Uterus (tissue), 4 donors: ENCODE data around the gene ROCK2. TPM values are rescaled to one million over a fixed set of nuclear protein-coding genes. Genes with fewer than 3 reads are reported as not detected.
"Not testable (repeated sequence)": the region's sequence is repeated elsewhere in the genome, so short reads cannot be mapped to it uniquely, and the experiment has no call there.

Experiments used
- DNase-seq, 2 donors: peaks; one replicate each; pipeline ENCODE4 v3.0.0-alpha.2; 2019 to 2020
- H3K27ac ChIP-seq, 2 donors: fragments of 200-600 bp; sonication (generic); 1 replicate in 1 of 2; 2 replicates in 1 of 2; pipeline ENCODE4 v1.5.1; 2016 to 2018
- H3K27me3 ChIP-seq, 2 donors: fragments of 200-600 bp; sonication (generic); one replicate each; pipeline ENCODE4 v1.5.1; 2018 to 2019; ENCODE audit warnings: control low read depth in 1 of 2
- H3K36me3 ChIP-seq, 2 donors: fragments of 200-600 bp; sonication (generic); one replicate each; pipeline ENCODE4 v1.5.1; 2019; ENCODE audit warnings: control low read depth in 1 of 2
- H3K4me1 ChIP-seq, 2 donors: fragments of 200-600 bp; sonication (generic); one replicate each; pipeline ENCODE4 v1.5.1; 2018 to 2019; ENCODE audit warnings: control low read depth in 1 of 2
- H3K4me3 ChIP-seq, 2 donors: fragments of 200-600 bp; sonication (generic); 1 replicate in 1 of 2; 2 replicates in 1 of 2; pipeline ENCODE4 v1.5.1; 2018 to 2019; ENCODE audit warnings: mild to moderate bottlenecking in 1 of 2
- H3K9me3 ChIP-seq, 2 donors: fragments of 200-600 bp; sonication (generic); one replicate each; pipeline ENCODE4 v1.5.1; 2019; ENCODE audit warnings: control low read depth in 1 of 2
- CTCF ChIP-seq, 4 experiments: fragments of 200-600 bp in 2 of 4; fragments of 450-650 bp in 2 of 4; sonication (generic) in 2 of 4; IDR thresholded peaks; one replicate each; pipeline ENCODE4 v1.5.1; 2016 to 2019; ENCODE audit warnings: antibody characterized with exemption in 4 of 4, mild to moderate bottlenecking in 2 of 4, moderate library complexity in 1 of 4
- POLR2A ChIP-seq, 2 donors: fragments of 450-650 bp; IDR thresholded peaks; one replicate each; pipeline ENCODE4 v1.6.1; 2016; ENCODE audit warnings: antibody characterized with exemption in 2 of 2, mild to moderate bottlenecking in 1 of 2, moderate library complexity in 1 of 2
- intact Hi-C: fragments of 100-400 bp; cut with DNase I; formaldehyde crosslinking; loops from one replicate; pipeline ENCODE4 v1.15.1; 2023; ENCODE audit warnings: low total_unique reads
- total RNA-seq, 4 donors: library from RNA; depleted of rRNA in 3 of 4; stranded (reverse); fragments of >200 nt in 3 of 4; gene quantifications; one replicate each; pipeline versions ENCODE4 v1.1.0 to v1.2.4, GENCODE V29; 2014 to 2023
- donor health status: DM: yes; HTN: yes; CAD: no.

ROCK2 gene
- total RNA-seq, 4 donors from 2014 or later = 78.5 to 143 (median 122) TPM

DNA sequence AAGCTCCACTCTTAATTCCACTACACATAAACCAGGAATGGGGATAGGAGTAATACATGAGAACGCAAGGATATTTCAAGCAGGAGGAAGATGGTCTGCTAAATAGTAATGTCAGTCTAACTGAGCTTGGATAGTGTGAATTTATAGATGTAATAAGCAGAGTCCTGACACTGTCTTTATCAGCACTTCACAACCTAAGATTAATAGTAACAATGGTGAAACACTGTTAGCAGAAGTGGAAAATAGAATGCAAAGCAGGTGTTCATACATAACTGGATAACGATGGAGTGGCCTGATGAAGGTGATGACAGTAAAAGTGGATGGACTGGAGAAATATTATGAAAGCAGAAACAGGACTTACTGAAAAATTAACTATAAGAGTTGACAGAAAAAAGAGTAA lies 80.4 kb downstream of the ROCK2 start:
- no peak for TF ChIP-seq POLR2A (IDR thresholded peaks at IDR 0.05)
- Histone ChIP-seq H3K36me3 (no peaks in the 10 kb centered on the region), H3K4me1 (peaks cover 3 to 6% of the 10 kb centered on the region in 2 donors), H3K27ac (no peak overlapping the region), H3K4me3 (no peak overlapping the region), H3K27me3 (no peaks in the 10 kb centered on the region), H3K9me3 (no peaks in the 10 kb centered on the region)
- intact Hi-C loops = no loop called here
- no peak for DNase-seq

- intact Hi-C loops = no loop called here
- no peaks in the 10 kb centered on the region for H3K27me3 ChIP-seq
- no peaks in the 10 kb centered on the region for H3K36me3 ChIP-seq
Measured at GRCh38 chr2:11263177-11263576, 81.3 kb downstream of the ROCK2 start.

DNA sequence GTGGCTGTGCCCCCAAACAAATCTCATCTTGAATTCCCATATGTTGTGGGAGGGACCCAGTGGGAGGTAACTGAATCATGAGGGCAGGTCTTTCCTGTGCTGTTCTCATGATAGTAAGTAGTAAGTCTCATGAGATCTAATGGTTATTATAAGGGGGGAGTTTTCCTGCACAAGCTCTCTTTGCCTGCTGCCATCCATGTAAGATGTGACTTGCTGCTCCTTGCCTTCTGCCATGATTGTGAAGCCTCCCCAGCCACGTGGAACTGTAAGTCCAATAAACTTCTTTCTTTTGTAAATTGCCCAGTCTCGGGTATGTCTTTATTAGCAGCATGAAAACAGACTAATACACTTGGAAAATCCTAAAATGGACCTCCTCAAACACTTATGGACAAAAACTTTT lies 82.0 kb downstream of the ROCK2 start:
- intact Hi-C loops, H3K36me3 ChIP-seq, H3K27me3 ChIP-seq, H3K4me3 ChIP-seq, DNase-seq, H3K27ac ChIP-seq, H3K9me3 ChIP-seq, H3K4me1 ChIP-seq: not testable (repeated sequence)

More at GRCh38 chr2:11263177-11263576, 81.3 kb downstream of the ROCK2 start:
- no peak for DNase-seq
- Histone ChIP-seq H3K27ac (no peak overlapping the region), H3K4me3 (no peak overlapping the region), H3K9me3 (no peaks in the 10 kb centered on the region), H3K4me1 (peaks cover 3 to 6% of the 10 kb centered on the region in 2 donors)
- TF ChIP-seq POLR2A (IDR thresholded peaks at IDR 0.05) (no peak), CTCF (IDR thresholded peaks at IDR 0.05) (no peak)

DNA sequence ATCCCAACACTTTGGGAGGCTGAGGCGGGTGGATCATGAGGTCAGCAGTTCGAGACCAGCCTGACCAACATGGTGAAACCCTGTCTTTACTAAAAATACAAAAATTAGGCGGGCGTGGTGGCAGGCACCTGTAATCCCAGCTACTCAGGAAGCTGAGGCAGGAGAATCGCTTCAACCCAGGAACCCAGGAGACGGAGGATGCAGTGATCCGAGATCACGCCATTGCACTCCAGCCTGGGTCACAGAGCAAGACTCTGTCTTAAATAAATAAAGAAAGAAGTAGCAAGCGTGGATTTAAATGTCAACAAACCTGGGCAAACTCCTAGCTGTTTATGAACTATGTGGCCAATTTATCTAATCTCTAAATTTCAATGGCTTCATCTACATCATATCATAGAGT lies 82.9 kb downstream of the ROCK2 start:
- DNase-seq, intact Hi-C loops, H3K4me1 ChIP-seq, H3K36me3 ChIP-seq, H3K9me3 ChIP-seq, H3K4me3 ChIP-seq, H3K27ac ChIP-seq, H3K27me3 ChIP-seq: not testable (repeated sequence)

DNA sequence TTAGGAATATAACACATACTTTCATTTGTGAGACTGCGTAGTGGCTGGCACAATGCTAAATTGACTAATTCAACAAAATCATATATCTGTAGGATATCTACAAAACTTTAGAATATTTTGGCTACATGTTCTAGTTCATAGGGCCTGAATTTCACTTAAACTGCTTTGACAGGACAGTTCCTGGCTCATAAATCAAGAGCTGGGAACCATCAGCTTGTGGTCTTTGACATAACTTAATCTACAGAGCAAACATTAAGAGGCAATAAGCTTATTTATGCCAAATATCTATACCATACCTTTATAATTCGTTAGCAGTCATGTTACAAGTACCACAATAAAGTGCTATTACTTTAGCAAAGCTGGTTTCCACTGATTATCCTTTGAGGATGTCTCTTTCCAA lies 83.5 kb downstream of the ROCK2 start:
- no peak overlapping the region for H3K4me3 ChIP-seq
- H3K27me3 ChIP-seq = no peaks in the 10 kb centered on the region
- no peak overlapping the region for H3K27ac ChIP-seq
- DNase-seq = no peak
- no peaks in the 10 kb centered on the region for H3K9me3 ChIP-seq
- H3K36me3 ChIP-seq = no peaks in the 10 kb centered on the region
- H3K4me1 ChIP-seq = peaks cover 3 to 6% of the 10 kb centered on the region in 2 donors
- TF ChIP-seq POLR2A (IDR thresholded peaks at IDR 0.05) (no peak), CTCF (IDR thresholded peaks at IDR 0.05) (no peak)
- intact Hi-C loops = no loop called here

GRCh38 chr2:11257964-11258363 lies 86.5 kb downstream of the ROCK2 start:
- Histone ChIP-seq H3K4me3 (no peak overlapping the region), H3K36me3 (no peaks in the 10 kb centered on the region), H3K4me1 (peaks cover 0 to 5% of the 10 kb centered on the region in 2 donors), H3K27me3 (no peaks in the 10 kb centered on the region), H3K27ac (no peak overlapping the region), H3K9me3 (no peaks in the 10 kb centered on the region)
- TF ChIP-seq POLR2A (IDR thresholded peaks at IDR 0.05) (no peak), CTCF (IDR thresholded peaks at IDR 0.05) (no peak)
- intact Hi-C loops = no loop called here
- no peak for DNase-seq

DNA sequence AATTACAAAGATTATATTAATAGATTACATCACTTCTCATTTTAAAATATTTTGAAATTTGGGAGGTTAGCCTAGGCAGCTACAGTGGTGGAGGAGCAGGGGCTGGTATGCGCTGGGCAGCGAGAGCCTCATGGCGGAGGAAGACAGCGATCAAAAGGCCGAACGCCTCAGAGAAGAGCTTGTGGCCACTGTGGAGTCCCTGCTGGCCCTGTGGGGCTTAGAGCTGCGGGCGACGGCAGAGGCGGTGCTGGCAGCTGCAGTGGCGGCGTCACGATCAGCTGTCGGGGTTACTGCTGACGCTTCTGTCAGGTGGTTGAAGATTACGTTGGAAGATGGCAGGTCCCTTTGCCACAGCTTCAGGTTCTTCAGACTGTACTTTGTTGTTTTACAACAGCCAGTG lies 87.4 kb downstream of the ROCK2 start:
- no peaks in the 10 kb centered on the region for H3K36me3 ChIP-seq
- H3K9me3 ChIP-seq = no peaks in the 10 kb centered on the region
- H3K4me3 ChIP-seq = no peak overlapping the region
- intact Hi-C loops = no loop called here
- H3K27ac ChIP-seq = no peak overlapping the region
- TF ChIP-seq CTCF (IDR thresholded peaks at IDR 0.05) (no peak), POLR2A (IDR thresholded peaks at IDR 0.05) (no peak)
- DNase-seq = no peak
- H3K27me3 ChIP-seq = no peaks in the 10 kb centered on the region
- no peaks in the 10 kb centered on the region for H3K4me1 ChIP-seq
